ENCODE results near the gene PPP1R37.

The PPP1R37 gene

GRCh38 chr19:45170146-45171106, 77.4 kb downstream of the PPP1R37 start:
- H3K27me3 Mint-ChIP-seq, result no peaks in the 10 kb centered on the region
- H3K27ac Mint-ChIP-seq, result no peak overlapping the region
- ATAC-seq (ENCODE audit: low read depth), result no peak
- no peak overlapping the region for H3K4me3 Mint-ChIP-seq
- no peak for DNase-seq (ENCODE audit: low spot score in 2 of 2)
- no peaks in the 10 kb centered on the region for H3K9me3 Mint-ChIP-seq
- peaks cover 1% of the 10 kb centered on the region for H3K36me3 Mint-ChIP-seq
- H3K4me1 Mint-ChIP-seq, result peaks cover 14% of the 10 kb centered on the region

DNA sequence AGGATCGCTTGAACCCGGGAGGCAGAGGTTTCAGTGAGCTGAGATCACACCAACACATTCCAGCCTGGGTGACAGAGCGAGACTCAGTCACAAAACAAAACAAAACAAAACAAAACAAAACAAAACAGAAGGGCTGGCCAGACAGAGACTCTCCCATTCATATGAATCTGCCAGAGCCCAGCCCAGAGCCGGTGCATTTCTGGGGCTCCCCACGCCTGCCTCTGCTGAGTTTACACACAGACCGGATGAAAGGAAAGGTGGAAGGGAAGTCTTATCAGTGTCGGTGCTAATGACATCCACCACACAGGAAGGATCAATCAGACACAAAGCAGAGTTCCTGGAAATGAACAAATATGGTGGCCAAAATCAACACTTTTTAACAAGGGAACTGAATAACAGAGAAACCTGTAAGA, 78.2 kb downstream of the PPP1R37 start:
- no peak for DNase-seq (ENCODE audit: low spot score in 2 of 2)

DNA sequence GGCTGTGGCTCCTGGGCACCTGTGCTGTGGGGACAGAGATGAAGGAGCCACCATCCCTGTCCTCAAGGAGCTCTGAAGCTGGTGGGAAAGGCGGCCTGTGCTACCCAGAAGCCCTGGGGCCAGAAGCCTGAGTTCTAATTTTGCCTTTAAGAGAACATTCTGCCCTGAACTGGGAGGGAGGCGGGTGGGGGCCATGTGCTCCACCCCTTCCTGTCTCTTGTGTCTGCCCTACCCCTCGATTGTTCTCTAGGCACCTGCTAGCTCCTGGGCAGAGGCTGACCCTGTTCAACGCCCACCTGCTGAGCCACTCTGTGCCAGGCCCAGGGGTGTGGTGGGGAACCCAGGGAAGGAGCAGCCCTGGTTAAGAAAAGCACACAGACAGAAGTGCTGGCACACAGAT, 79.2 kb downstream of the PPP1R37 start:
- DNase-seq (ENCODE audit: low spot score in 2 of 2), result no peak
- peak; percentile 29 for ATAC-seq (ENCODE audit: low read depth)
- Mint-ChIP-seq H3K9me3 (no peaks in the 10 kb centered on the region), H3K27ac (no peak overlapping the region), H3K36me3 (peaks cover 2% of the 10 kb centered on the region), H3K4me3 (no peak overlapping the region), H3K27me3 (no peaks in the 10 kb centered on the region), H3K4me1 (peaks cover 14% of the 10 kb centered on the region)

More for the DNA sequence above, 78.2 kb downstream of the PPP1R37 start:
- no peak overlapping the region for H3K4me3 Mint-ChIP-seq
- ATAC-seq (ENCODE audit: low read depth), result no peak
- H3K9me3 Mint-ChIP-seq, result no peaks in the 10 kb centered on the region
- no peak overlapping the region for H3K27ac Mint-ChIP-seq
- H3K27me3 Mint-ChIP-seq, result no peaks in the 10 kb centered on the region
- H3K36me3 Mint-ChIP-seq, result peaks cover 2% of the 10 kb centered on the region
- peaks cover 14% of the 10 kb centered on the region for H3K4me1 Mint-ChIP-seq

DNA sequence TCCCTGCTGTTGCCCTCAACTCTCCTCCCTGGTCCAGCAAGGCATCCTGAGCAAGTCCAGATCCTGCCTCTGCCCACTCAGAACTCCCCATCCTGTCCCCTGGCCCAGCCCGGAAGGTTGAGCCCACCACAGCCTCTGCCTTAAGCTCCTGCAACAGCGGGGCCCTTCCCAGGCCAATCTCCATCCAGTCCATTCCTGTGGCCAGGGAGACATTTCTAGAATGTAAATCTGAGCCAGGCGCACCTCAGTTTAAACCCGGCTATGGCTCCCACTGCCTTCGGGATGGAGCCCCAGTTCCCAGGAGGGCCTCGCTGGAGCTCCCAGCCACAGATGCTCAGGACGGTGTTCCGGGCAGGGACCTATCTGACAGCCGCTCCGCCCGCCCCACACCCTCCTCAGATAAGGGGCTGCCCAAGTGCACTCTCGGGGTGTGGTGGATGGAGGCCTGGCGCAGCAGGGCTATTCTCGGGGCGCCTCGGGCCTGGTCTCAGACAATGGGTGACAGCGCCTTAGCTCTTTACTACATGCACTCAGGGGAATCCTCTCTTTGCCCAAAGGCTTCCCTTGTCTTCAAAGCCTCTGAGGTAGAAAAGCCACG, 79.7 kb downstream of the PPP1R37 start:
- Mint-ChIP-seq H3K4me3 (no peak overlapping the region), H3K27me3 (no peaks in the 10 kb centered on the region), H3K36me3 (peaks cover 2% of the 10 kb centered on the region), H3K4me1 (peaks cover 14% of the 10 kb centered on the region), H3K9me3 (no peaks in the 10 kb centered on the region), H3K27ac (no peak overlapping the region)
- ATAC-seq (ENCODE audit: low read depth) (no peak), DNase-seq (ENCODE audit: low spot score in 2 of 2) (no peak)

DNA sequence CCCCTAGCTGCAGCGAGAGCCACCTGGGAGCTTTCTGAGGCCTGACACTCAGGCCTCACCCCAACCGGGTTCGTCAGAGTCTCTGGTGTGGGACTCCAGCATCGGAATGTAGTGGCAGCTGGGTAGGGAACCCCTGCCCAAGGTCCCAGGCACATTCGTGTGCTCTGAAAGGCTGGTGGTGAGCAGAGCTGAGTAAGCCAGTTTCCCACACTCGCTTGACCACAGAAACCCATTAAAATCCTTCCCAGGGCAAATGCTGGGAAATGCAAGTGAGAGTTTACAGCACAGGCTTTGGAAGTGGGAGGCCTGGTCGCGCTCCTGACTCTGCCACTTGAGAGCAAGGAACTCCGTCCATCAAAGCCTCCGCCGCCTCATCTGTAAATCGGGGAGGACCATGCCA, 80.8 kb downstream of the PPP1R37 start:
- Mint-ChIP-seq H3K4me1 (peaks cover 14% of the 10 kb centered on the region), H3K36me3 (peaks cover 2% of the 10 kb centered on the region), H3K9me3 (no peaks in the 10 kb centered on the region), H3K27ac (no peak overlapping the region), H3K27me3 (no peaks in the 10 kb centered on the region), H3K4me3 (no peak overlapping the region)
- DNase-seq (ENCODE audit: low spot score in 2 of 2) (no peak), ATAC-seq (ENCODE audit: low read depth) (no peak)

- H3K36me3 Mint-ChIP-seq, result peaks cover 2% of the 10 kb centered on the region
- H3K27ac Mint-ChIP-seq, result no peak overlapping the region
- peaks cover 21% of the 10 kb centered on the region for H3K4me1 Mint-ChIP-seq
- H3K9me3 Mint-ChIP-seq, result no peaks in the 10 kb centered on the region
- peak overlapping the region; percentile 1 for H3K4me3 Mint-ChIP-seq
- DNase-seq (ENCODE audit: low spot score in 2 of 2), result no peak
- no peaks in the 10 kb centered on the region for H3K27me3 Mint-ChIP-seq
- no peak for ATAC-seq (ENCODE audit: low read depth)
These were observed 82.8 kb downstream of the PPP1R37 start for GRCh38 chr19:45175515-45176345.

- Mint-ChIP-seq H3K4me1 (peaks cover 23% of the 10 kb centered on the region), H3K36me3 (peaks cover 11% of the 10 kb centered on the region), H3K4me3 (peak within 1 kb of the TSS; percentile 88), H3K9me3 (no peaks in the 10 kb centered on the region), H3K27ac (peak within 1 kb of the TSS; percentile 92), H3K27me3 (no peaks in the 10 kb centered on the region)
- DNase-seq (ENCODE audit: low spot score in 2 of 2) (no peak), ATAC-seq (ENCODE audit: low read depth) (peak; percentile 1)
These were observed 84.9 kb downstream of the PPP1R37 start, which contains the start of gene TRAPPC6A for GRCh38 chr19:45177817-45178261. Gene TRAPPC6A, minus strand, starts transcription at chr19:45178237. Its CDS starts 19 bp downstream, at chr19:45178218.

DNA sequence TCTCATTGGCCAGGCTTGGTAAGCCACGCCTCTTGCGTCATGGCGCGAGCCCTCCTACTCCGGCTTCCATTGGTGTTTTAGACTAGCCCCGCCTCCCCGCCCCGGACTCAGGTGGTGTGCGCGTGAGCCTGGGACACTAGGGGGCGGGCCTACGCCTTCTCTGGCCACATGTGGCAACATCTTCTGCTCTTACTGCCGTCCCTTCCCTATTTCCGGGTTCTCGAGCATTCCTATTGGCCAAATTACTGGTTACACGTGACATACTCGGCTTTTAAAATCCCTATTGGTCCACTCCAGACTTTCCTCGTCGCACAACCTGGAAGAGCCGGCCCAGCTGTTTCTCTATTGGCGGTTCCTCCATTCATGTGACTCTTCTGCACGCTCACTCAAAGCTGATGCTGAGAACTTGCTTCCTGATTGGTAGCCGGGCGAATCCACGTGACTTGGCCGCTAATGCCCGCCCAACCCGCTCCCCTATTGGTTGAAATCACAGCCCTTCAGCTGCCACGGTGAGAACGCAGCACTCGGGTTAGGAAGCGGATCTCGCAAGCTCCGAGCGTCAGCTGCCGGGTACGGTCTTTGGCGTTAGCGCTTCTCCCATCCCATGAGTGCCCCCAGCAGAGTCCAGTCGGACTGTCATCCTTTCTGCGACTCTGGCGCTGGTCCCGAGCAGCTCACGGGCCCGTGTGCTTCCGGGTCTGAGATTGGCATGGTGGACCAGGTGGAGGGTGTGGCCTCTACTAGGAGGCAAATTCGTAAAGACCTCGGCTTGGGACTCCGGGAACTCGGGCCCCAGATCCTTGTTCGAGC, 85.5 kb downstream of the PPP1R37 start, which contains the start of gene BLOC1S3:
BLOC1S3 (plus strand) TSS at position 523 of the 810 bp plus-strand sequence. CDS start 513 bp downstream, outside the sequence.
- H3K4me1 Mint-ChIP-seq, result peaks cover 23% of the 10 kb centered on the region
- H3K36me3 Mint-ChIP-seq, result peaks cover 13% of the 10 kb centered on the region
- H3K27ac Mint-ChIP-seq, result peak within 1 kb of the TSS; percentile 92
- no peaks in the 10 kb centered on the region for H3K27me3 Mint-ChIP-seq
- H3K9me3 Mint-ChIP-seq, result no peaks in the 10 kb centered on the region
- peak within 1 kb of the TSS; percentile 88 for H3K4me3 Mint-ChIP-seq
- DNase-seq (ENCODE audit: low spot score in 2 of 2) (peak; percentile 96 to 99), ATAC-seq (ENCODE audit: low read depth) (peak; percentile 77)

GRCh38 chr19:45179072-45179891, 86.3 kb downstream of the PPP1R37 start:
- Mint-ChIP-seq H3K27ac (peak overlapping the region; percentile 92), H3K4me1 (peaks cover 25% of the 10 kb centered on the region), H3K9me3 (no peaks in the 10 kb centered on the region), H3K27me3 (no peaks in the 10 kb centered on the region), H3K4me3 (peak overlapping the region; percentile 88), H3K36me3 (peaks cover 13% of the 10 kb centered on the region)
- DNase-seq (ENCODE audit: low spot score in 2 of 2) (peak; percentile 27 to 51), ATAC-seq (ENCODE audit: low read depth) (no peak)

- Mint-ChIP-seq H3K9me3 (no peaks in the 10 kb centered on the region), H3K27me3 (no peaks in the 10 kb centered on the region), H3K4me3 (peak overlapping the region; percentile 78), H3K27ac (no peak overlapping the region), H3K4me1 (peaks cover 27% of the 10 kb centered on the region), H3K36me3 (peaks cover 13% of the 10 kb centered on the region)
- DNase-seq (ENCODE audit: low spot score in 2 of 2) (no peak), ATAC-seq (ENCODE audit: low read depth) (no peak)
These were observed 87.0 kb downstream of the PPP1R37 start for GRCh38 chr19:45179892-45180370.

- ATAC-seq (ENCODE audit: low read depth) (no peak), DNase-seq (ENCODE audit: low spot score in 2 of 2) (no peak)
- H3K9me3 Mint-ChIP-seq, result no peaks in the 10 kb centered on the region
- peaks cover 28% of the 10 kb centered on the region for H3K4me1 Mint-ChIP-seq
- no peaks in the 10 kb centered on the region for H3K27me3 Mint-ChIP-seq
- H3K36me3 Mint-ChIP-seq, result peaks cover 10% of the 10 kb centered on the region
- H3K4me3 Mint-ChIP-seq, result peak overlapping the region; percentile 77
- H3K27ac Mint-ChIP-seq, result peak overlapping the region; percentile 64
These were observed 88.0 kb downstream of the PPP1R37 start for GRCh38 chr19:45180936-45181335.

- DNase-seq (ENCODE audit: low spot score in 2 of 2) (no peak), ATAC-seq (ENCODE audit: low read depth) (no peak)
- Mint-ChIP-seq H3K4me3 (peak overlapping the region; percentile 46), H3K27me3 (no peaks in the 10 kb centered on the region), H3K27ac (no peak overlapping the region), H3K9me3 (no peaks in the 10 kb centered on the region), H3K4me1 (peaks cover 31% of the 10 kb centered on the region), H3K36me3 (peaks cover 10% of the 10 kb centered on the region)
These were observed 89.8 kb downstream of the PPP1R37 start for GRCh38 chr19:45182758-45183157.

All from memory B cell (primary cell).